Measurements from ENCODE around the gene SCN9A. TPM values are rescaled to one million over a fixed set of nuclear protein-coding genes. Genes with fewer than 3 reads are reported as not detected.

The SCN9A gene
- total and polyA plus RNA-seq, 2 donors (not counting 1 experiment from before 2014, with no cell fraction given): 64.2 to 105 TPM

DNA sequence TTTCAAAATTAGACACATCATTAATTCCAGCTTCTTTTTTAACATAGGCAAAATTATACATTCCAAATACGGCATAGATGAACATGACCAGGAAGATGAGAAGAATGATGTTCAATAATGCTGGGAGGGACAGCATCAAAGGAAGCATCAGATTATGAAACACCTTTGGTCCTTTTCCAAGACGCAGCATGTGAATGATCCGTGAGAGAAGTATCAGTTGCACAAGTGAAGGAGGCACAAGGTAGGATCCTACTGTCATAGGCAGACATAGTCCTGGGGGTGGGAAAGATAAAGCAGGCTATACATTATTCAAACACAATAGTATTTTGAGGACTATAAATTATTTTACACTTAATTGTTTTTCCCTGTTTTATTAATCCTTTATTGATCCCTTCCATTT lies 30.6 kb upstream of the SCN9A start:
- Histone ChIP-seq H3K27ac (ENCODE audit: insufficient read depth, low read length) (no peak overlapping the region), H3K36me3 (ENCODE audit: control insufficient read depth, insufficient read depth, low read length) (no peaks in the 10 kb centered on the region), H3K79me2 (ENCODE audit: control insufficient read depth, insufficient read depth, low read length) (no peaks in the 10 kb centered on the region), H3K4me3 (replicated peaks in 1 of 4; ENCODE audit: control extremely low read depth in 1 of 4, insufficient read depth in 1 of 4, low read depth in 3 of 4, low read length in 4 of 4) (no peak overlapping the region), H4K20me1 (ENCODE audit: control insufficient read depth, extremely low read depth, insufficient read depth, low read length) (no peaks in the 10 kb centered on the region), H3K9me3 (ENCODE audit: control insufficient read depth, insufficient read depth, low read depth, low read length) (no peaks in the 10 kb centered on the region), H3K9ac (ENCODE audit: insufficient read depth, low read length) (no peak overlapping the region), H2AFZ (ENCODE audit: low read length) (no peak overlapping the region), H3K27me3 (ENCODE audit: control insufficient read depth, insufficient read depth, low read length) (no peaks in the 10 kb centered on the region), H3K4me1 (ENCODE audit: control insufficient read depth, extremely low read depth, insufficient read depth, low read length) (peaks cover 5% of the 10 kb centered on the region), H3K4me2 (ENCODE audit: extremely low read depth, insufficient read depth, low read length) (no peak overlapping the region)
- TF ChIP-seq CTCF (conservative IDR thresholded peaks at IDR 0.05 in 1 of 2, IDR thresholded peaks at IDR 0.05 in 1 of 2; ENCODE audit: low read depth in 1 of 2, low read length in 2 of 2): no peak
- TF ChIP-seq EZH2 (IDR thresholded peaks at IDR 0.05; ENCODE audit: low read length, missing control alignments): no peak
- no peak for DNase-seq (ENCODE audit: low read depth in 2 of 2)

GRCh38 chr2:166405569-166405926 lies 29.8 kb upstream of the SCN9A start:
- Histone ChIP-seq H3K9me3 (ENCODE audit: control insufficient read depth, insufficient read depth, low read depth, low read length) (no peaks in the 10 kb centered on the region), H3K4me2 (ENCODE audit: extremely low read depth, insufficient read depth, low read length) (no peak overlapping the region), H2AFZ (ENCODE audit: low read length) (no peak overlapping the region), H4K20me1 (ENCODE audit: control insufficient read depth, extremely low read depth, insufficient read depth, low read length) (no peaks in the 10 kb centered on the region), H3K9ac (ENCODE audit: insufficient read depth, low read length) (no peak overlapping the region), H3K4me3 (replicated peaks in 1 of 4; ENCODE audit: control extremely low read depth in 1 of 4, insufficient read depth in 1 of 4, low read depth in 3 of 4, low read length in 4 of 4) (no peak overlapping the region), H3K27ac (ENCODE audit: insufficient read depth, low read length) (no peak overlapping the region), H3K4me1 (ENCODE audit: control insufficient read depth, extremely low read depth, insufficient read depth, low read length) (no peaks in the 10 kb centered on the region), H3K36me3 (ENCODE audit: control insufficient read depth, insufficient read depth, low read length) (no peaks in the 10 kb centered on the region), H3K27me3 (ENCODE audit: control insufficient read depth, insufficient read depth, low read length) (no peaks in the 10 kb centered on the region), H3K79me2 (ENCODE audit: control insufficient read depth, insufficient read depth, low read length) (no peaks in the 10 kb centered on the region)
- DNase-seq (ENCODE audit: low read depth in 2 of 2): no peak
- TF ChIP-seq EZH2 (IDR thresholded peaks at IDR 0.05; ENCODE audit: low read length, missing control alignments) (no peak), CTCF (conservative IDR thresholded peaks at IDR 0.05 in 1 of 2, IDR thresholded peaks at IDR 0.05 in 1 of 2; ENCODE audit: low read depth in 1 of 2, low read length in 2 of 2) (no peak)

DNA sequence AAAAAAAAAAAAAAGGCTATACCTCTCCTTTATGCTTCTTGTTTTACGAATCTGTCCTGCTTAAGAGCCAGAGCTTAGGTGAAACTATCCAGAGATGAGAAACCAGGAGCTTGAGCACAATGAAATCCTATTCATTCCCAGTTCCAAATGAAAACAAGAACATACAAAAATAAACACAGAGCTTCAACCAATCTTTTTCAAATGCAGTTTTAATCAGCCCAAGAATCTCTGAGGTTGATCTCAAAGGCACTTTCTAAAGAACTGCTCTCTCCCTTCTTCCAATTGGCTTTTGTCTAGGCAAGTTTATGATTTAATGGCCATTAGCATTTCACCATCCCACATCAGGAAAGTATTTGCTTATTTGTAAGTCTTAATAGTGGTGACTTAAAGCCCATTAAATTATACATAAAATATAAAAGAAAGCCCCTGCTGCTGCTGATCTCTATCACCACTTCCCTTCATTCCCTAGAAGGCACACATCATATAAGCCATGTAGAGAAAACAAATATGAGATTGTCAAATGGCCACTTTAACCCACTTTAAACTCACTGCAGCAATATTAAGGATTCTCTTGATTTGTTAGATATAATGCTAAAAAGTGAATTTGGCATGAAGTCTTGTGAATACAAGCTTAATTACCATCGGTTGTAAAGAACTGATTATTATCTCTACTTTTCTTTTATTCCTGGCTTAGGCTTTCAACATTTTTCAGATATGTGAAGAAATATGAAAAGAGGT lies 29.3 kb upstream of the SCN9A start:
- Histone ChIP-seq H4K20me1 (ENCODE audit: control insufficient read depth, extremely low read depth, insufficient read depth, low read length) (no peaks in the 10 kb centered on the region), H3K4me1 (ENCODE audit: control insufficient read depth, extremely low read depth, insufficient read depth, low read length) (no peaks in the 10 kb centered on the region), H2AFZ (ENCODE audit: low read length) (no peak overlapping the region), H3K79me2 (ENCODE audit: control insufficient read depth, insufficient read depth, low read length) (no peaks in the 10 kb centered on the region), H3K9me3 (ENCODE audit: control insufficient read depth, insufficient read depth, low read depth, low read length) (no peaks in the 10 kb centered on the region), H3K4me3 (replicated peaks in 1 of 4; ENCODE audit: control extremely low read depth in 1 of 4, insufficient read depth in 1 of 4, low read depth in 3 of 4, low read length in 4 of 4) (no peak overlapping the region), H3K9ac (ENCODE audit: insufficient read depth, low read length) (no peak overlapping the region), H3K27ac (ENCODE audit: insufficient read depth, low read length) (no peak overlapping the region), H3K4me2 (ENCODE audit: extremely low read depth, insufficient read depth, low read length) (no peak overlapping the region), H3K36me3 (ENCODE audit: control insufficient read depth, insufficient read depth, low read length) (no peaks in the 10 kb centered on the region), H3K27me3 (ENCODE audit: control insufficient read depth, insufficient read depth, low read length) (no peaks in the 10 kb centered on the region)
- no peak for TF ChIP-seq CTCF (conservative IDR thresholded peaks at IDR 0.05 in 1 of 2, IDR thresholded peaks at IDR 0.05 in 1 of 2; ENCODE audit: low read depth in 1 of 2, low read length in 2 of 2)
- TF ChIP-seq EZH2 (IDR thresholded peaks at IDR 0.05; ENCODE audit: low read length, missing control alignments): no peak
- peak; percentile 4 to 12 for DNase-seq (ENCODE audit: low read depth in 2 of 2)

Measured in fibroblast of lung (primary cell).